Activated CD8-positive, alpha-beta T cell treated with anti-CD3 and anti-CD28 coated beads for 36 hours (primary cell): ENCODE results near the gene GALNT5. TPM values are rescaled to one million over a fixed set of nuclear protein-coding genes. Genes with fewer than 3 reads are reported as not detected.
"Not testable (repeated sequence)": the region's sequence is repeated elsewhere in the genome, so short reads cannot be mapped to it uniquely, and the experiment has no call there.

Experiments used
- ATAC-seq: fragments of 200-7000 bp; cut with Tn5 transposase; one replicate; pipeline ENCODE4 v1.10.0; 2021; ENCODE audit warnings: mild to moderate bottlenecking, moderate library complexity
- CTCF ChIA-PET: fragments of 350-600 bp; sonication (Branson Sonifier 250); formaldehyde crosslinking; loops from one replicate; lab custom pipeline; 2021; ENCODE audit warnings: antibody characterized with exemption; lab: Charles Lee
- POLR2A ChIA-PET: fragments of 350-600 bp; sonication (Branson Sonifier 250); formaldehyde crosslinking; loops from one replicate; lab custom pipeline; 2021; ENCODE audit warnings: antibody characterized with exemption; lab: Charles Lee
- DNase-seq: peaks from one replicate; pipeline ENCODE4 v3.0.0-alpha.2; 2020
- H3K27ac Mint-ChIP-seq: one replicate; pipeline ENCODE4 v1.8.0; 2021; ENCODE audit warnings: mild to moderate bottlenecking, mixed read lengths
- H3K27me3 Mint-ChIP-seq: one replicate; pipeline ENCODE4 v1.8.0; 2021; ENCODE audit warnings: mixed read lengths
- H3K36me3 Mint-ChIP-seq: one replicate; pipeline ENCODE4 v1.8.0; 2021; ENCODE audit warnings: low read depth, mixed read lengths
- H3K4me1 Mint-ChIP-seq: one replicate; pipeline ENCODE4 v1.8.0; 2021; ENCODE audit warnings: low read depth, mixed read lengths
- H3K4me3 Mint-ChIP-seq: one replicate; pipeline ENCODE4 v1.8.0; 2021; ENCODE audit warnings: mild to moderate bottlenecking, moderate library complexity, mixed read lengths
- H3K9me3 Mint-ChIP-seq: one replicate; pipeline ENCODE4 v1.8.0; 2021; ENCODE audit warnings: mixed read lengths
- CTCF ChIP-seq: fragments of 200-600 bp; IDR thresholded peaks from one replicate; pipeline ENCODE4 v1.8.0; 2022; ENCODE audit warnings: antibody characterized with exemption, mild to moderate bottlenecking
- intact Hi-C: fragments of 100-400 bp; cut with micrococcal nuclease; formaldehyde crosslinking; loops from one replicate; pipeline ENCODE4 v1.10.0; 2022
- total RNA-seq, 2 experiments: library from RNA; stranded (reverse); gene quantifications; one replicate each; pipeline ENCODE4 v1.2.3, GENCODE V29; 2021

GALNT5 gene
- total RNA-seq, 2 experiments from 2014 or later, result not detected

GRCh38 chr2:157221394-157221988, 36.0 kb upstream of the GALNT5 start:
- no peak for DNase-seq
- ChIA-PET POLR2A (no interaction called here), CTCF (no interaction called here)
- no peaks in the 10 kb centered on the region for H3K9me3 Mint-ChIP-seq
- intact Hi-C loops, result no loop called here
- no peaks in the 10 kb centered on the region for H3K36me3 Mint-ChIP-seq
- H3K4me3 Mint-ChIP-seq, result no peak overlapping the region
- TF ChIP-seq CTCF, result no peak
- no peak overlapping the region for H3K27ac Mint-ChIP-seq
- no peak for ATAC-seq
- peaks cover 8% of the 10 kb centered on the region for H3K27me3 Mint-ChIP-seq
- H3K4me1 Mint-ChIP-seq, result no peaks in the 10 kb centered on the region

- Mint-ChIP-seq H3K9me3 (no peaks in the 10 kb centered on the region), H3K36me3 (no peaks in the 10 kb centered on the region), H3K4me3 (no peak overlapping the region), H3K27ac (no peak overlapping the region), H3K4me1 (no peaks in the 10 kb centered on the region), H3K27me3 (peaks cover 8% of the 10 kb centered on the region)
- ATAC-seq, result no peak
- DNase-seq, result no peak
- ChIA-PET POLR2A (no interaction called here), CTCF (no interaction called here)
- intact Hi-C loops, result no loop called here
- no peak for TF ChIP-seq CTCF
Observed at GRCh38 chr2:157223624-157224205, 33.8 kb upstream of the GALNT5 start.

DNA sequence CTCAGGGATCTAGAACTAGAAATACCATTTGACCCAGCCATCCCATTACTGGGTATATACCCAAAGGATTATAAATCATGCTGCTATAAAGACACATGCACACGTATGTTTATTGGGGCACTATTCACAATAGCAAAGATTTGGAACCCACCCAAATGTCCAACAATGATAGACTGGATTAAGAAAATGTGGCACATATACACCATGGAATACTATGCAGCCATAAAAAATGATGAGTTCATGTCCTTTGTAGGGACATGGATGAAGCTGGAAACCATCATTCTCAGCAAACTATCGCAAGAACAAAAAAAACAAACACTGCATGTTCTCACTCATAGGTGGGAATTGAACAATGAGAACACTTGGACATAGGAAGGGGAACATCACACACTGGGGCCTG, 33.1 kb upstream of the GALNT5 start:
- CTCF ChIA-PET, POLR2A ChIA-PET, DNase-seq, H3K9me3 Mint-ChIP-seq, H3K36me3 Mint-ChIP-seq, intact Hi-C loops, H3K27me3 Mint-ChIP-seq, H3K4me1 Mint-ChIP-seq, H3K27ac Mint-ChIP-seq, H3K4me3 Mint-ChIP-seq, ATAC-seq: not testable (repeated sequence)

DNA sequence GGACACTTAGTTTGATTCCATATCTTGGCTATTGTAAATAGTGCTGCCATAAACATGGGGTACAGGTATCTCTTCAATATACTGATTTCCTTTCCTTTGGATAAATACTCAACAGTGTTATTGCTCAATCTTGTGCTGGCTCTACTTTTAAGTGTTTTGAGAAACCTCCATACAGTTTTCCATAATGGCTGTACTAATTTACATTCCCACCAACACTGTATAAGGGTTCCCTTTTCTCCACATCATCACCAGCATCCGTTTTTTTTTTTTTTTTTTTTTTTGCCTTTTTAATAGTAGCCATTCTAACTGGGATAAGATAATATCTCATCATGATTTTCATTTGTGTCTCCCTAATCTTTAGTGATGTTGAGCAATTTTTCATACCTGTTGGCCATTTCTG, 29.9 kb upstream of the GALNT5 start:
- ATAC-seq (no peak), DNase-seq (no peak)
- ChIA-PET POLR2A (no interaction called here), CTCF (no interaction called here)
- intact Hi-C loops, result no loop called here
- Mint-ChIP-seq H3K27me3 (peaks cover 5% of the 10 kb centered on the region), H3K9me3 (no peaks in the 10 kb centered on the region), H3K4me3 (no peak overlapping the region), H3K27ac (no peak overlapping the region), H3K4me1 (no peaks in the 10 kb centered on the region), H3K36me3 (no peaks in the 10 kb centered on the region)
- TF ChIP-seq CTCF, result no peak

GRCh38 chr2:157228946-157229345, 28.6 kb upstream of the GALNT5 start:
- DNase-seq, result no peak
- no peak overlapping the region for H3K27ac Mint-ChIP-seq
- no peaks in the 10 kb centered on the region for H3K4me1 Mint-ChIP-seq
- no peak overlapping the region for H3K4me3 Mint-ChIP-seq
- no peaks in the 10 kb centered on the region for H3K36me3 Mint-ChIP-seq
- TF ChIP-seq CTCF, result no peak
- peaks cover 7% of the 10 kb centered on the region for H3K27me3 Mint-ChIP-seq
- intact Hi-C loops, result no loop called here
- ChIA-PET CTCF (no interaction called here), POLR2A (no interaction called here)
- ATAC-seq, result no peak
- H3K9me3 Mint-ChIP-seq, result no peaks in the 10 kb centered on the region
